CD4-positive, CD25-positive, alpha-beta regulatory T cell (primary cell): Measurements from ENCODE around the gene LRRC37A2. TPM values are rescaled to one million over a fixed set of nuclear protein-coding genes. Genes with fewer than 3 reads are reported as not detected.
"Not testable (repeated sequence)": the region's sequence is repeated elsewhere in the genome, so short reads cannot be mapped to it uniquely, and the experiment has no call there.

Experiments
- ATAC-seq, 2 donors: fragments of 150-1000 bp; cut with Tn5 transposase; one replicate each; pipeline ENCODE4 v1.10.0; 2021; ENCODE audit warnings: low read depth in 2 of 2, moderate number of reproducible peaks in 2 of 2, moderate library complexity in 1 of 2
- DNase-seq, 3 donors: peaks; one replicate each; pipeline versions ENCODE4 v3.0.0 to v3.0.0-alpha.2; 2012 to 2022; ENCODE audit warnings: mixed read lengths in 1 of 3
- H3K27ac ChIP-seq: one replicate; pipeline ENCODE4 v1.7.0; 2013; ENCODE audit warnings: mild to moderate bottlenecking, low read length; ENCODE audit not compliant: insufficient read depth, poor library complexity, severe bottlenecking
- H3K27me3 ChIP-seq: one replicate; pipeline ENCODE4 v1.7.0; 2013; ENCODE audit warnings: low read length; ENCODE audit not compliant: control insufficient read depth, insufficient read depth
- H3K36me3 ChIP-seq: one replicate; pipeline ENCODE4 v1.7.0; 2013; ENCODE audit warnings: mild to moderate bottlenecking, low read length, moderate library complexity; ENCODE audit not compliant: control insufficient read depth, insufficient read depth
- H3K4me1 ChIP-seq: 2 replicates; pipeline ENCODE4 v1.7.0; 2013; ENCODE audit warnings: mild to moderate bottlenecking, low read length; ENCODE audit not compliant: insufficient read depth, control insufficient read depth, poor library complexity, severe bottlenecking
- H3K4me3 ChIP-seq: one replicate; pipeline ENCODE4 v1.7.0; 2013; ENCODE audit warnings: low read depth, mild to moderate bottlenecking, low read length, moderate library complexity
- H3K9me3 ChIP-seq, 2 experiments: 1 replicate in 1 of 2; 2 replicates in 1 of 2; pipeline ENCODE4 v1.7.0; 2013; ENCODE audit warnings: low read length in 2 of 2, mild to moderate bottlenecking in 1 of 2, moderate library complexity in 1 of 2; ENCODE audit not compliant: control insufficient read depth in 2 of 2
- H3K27ac Mint-ChIP-seq, 3 donors: one replicate each; pipeline ENCODE4 v1.8.0; 2020 to 2022; ENCODE audit warnings: mild to moderate bottlenecking in 3 of 3, mixed read lengths in 3 of 3, moderate library complexity in 2 of 3
- H3K27me3 Mint-ChIP-seq: one replicate; pipeline ENCODE4 v1.8.0; 2022; ENCODE audit warnings: mild to moderate bottlenecking, mixed read lengths
- H3K36me3 Mint-ChIP-seq: one replicate; pipeline ENCODE4 v1.8.0; 2020; ENCODE audit warnings: mixed read lengths
- H3K4me1 Mint-ChIP-seq, 4 donors: one replicate each; pipeline ENCODE4 v1.8.0; 2020 to 2022; ENCODE audit warnings: mixed read lengths in 4 of 4, mild to moderate bottlenecking in 1 of 4
- H3K4me3 Mint-ChIP-seq, 4 donors: one replicate each; pipeline ENCODE4 v1.8.0; 2020 to 2022; ENCODE audit warnings: mild to moderate bottlenecking in 4 of 4, mixed read lengths in 4 of 4, moderate library complexity in 3 of 4
- H3K9me3 Mint-ChIP-seq, 7 donors: one replicate each; pipeline ENCODE4 v1.8.0; 2020 to 2022; ENCODE audit warnings: mixed read lengths in 7 of 7, mild to moderate bottlenecking in 3 of 7, moderate library complexity in 2 of 7
- polyA plus RNA-seq, 4 donors: library from polyadenylated mRNA; unstranded; fragments of 300-500 nt; fragmentation: Illumina TruSeq; gene quantifications; one replicate each; pipeline ENCODE4 v1.2.3, GENCODE V29; 2021
- total RNA-seq: library from RNA; stranded (reverse); gene quantifications from one replicate; pipeline ENCODE4 v1.2.3, GENCODE V29; 2022

Gene LRRC37A2
- total and polyA plus RNA-seq, 5 donors from 2014 or later: 6.3 to 74.3 (median 6.9) TPM

DNA sequence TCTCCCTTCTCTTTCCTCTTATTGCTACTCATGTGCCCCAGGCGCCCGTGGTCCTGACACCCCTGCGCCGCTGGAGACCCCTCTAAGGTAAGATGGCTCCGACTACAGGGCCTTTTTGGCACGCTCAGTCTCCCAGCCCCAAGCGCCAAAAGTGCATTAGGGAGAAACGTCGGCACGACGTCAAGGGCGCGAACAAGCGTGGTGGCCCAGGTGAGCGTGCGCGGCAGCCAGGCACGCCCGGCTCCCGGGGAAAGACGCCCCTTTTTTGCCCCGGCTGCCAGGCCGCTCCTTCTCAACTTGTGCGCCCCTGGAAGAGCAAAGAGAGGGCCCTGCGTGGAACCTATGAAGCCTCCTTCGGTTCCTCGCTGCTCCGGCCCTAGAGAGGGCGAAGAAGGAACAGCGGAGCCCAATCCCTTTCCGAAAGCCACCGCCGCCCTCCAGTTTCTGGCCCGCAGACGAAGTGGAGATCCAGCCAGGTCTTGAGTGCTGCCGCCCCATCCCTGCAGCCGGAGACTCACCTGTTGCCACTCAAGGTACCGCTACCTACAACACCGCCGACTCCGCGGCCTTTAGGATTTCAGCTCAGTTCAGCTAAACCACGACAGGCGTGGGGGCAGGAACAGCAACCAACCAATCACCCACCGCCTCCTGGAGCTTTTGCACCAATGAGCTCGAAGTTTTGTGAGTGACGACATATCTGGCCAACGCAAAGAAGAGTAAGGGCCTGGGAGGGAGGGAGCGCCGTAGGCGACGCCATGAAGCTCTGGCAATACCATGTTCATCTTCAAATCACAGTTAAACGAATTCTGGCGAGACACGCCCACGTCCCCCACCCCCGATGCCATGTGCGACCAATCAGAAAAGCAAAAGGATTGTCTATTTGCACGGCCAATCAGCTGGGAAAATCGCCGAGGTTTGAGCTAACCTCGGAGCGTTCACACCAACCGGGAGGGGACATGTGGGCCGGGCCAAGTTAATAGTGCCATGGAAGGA lies 67.1 kb downstream of the LRRC37A2 start, which contains the start of gene ARL17A:
Gene ARL17A, minus strand, starts transcription at position 609 of the 993 bp plus-strand sequence. CDS start 3,369 bp downstream, outside the sequence.
- not testable (repeated sequence) for H3K27ac ChIP-seq, H3K36me3 ChIP-seq, H3K36me3 Mint-ChIP-seq, H3K9me3 ChIP-seq, H3K4me1 ChIP-seq, H3K27me3 Mint-ChIP-seq, H3K27ac Mint-ChIP-seq, H3K27me3 ChIP-seq, H3K9me3 Mint-ChIP-seq, H3K4me1 Mint-ChIP-seq
- ATAC-seq (peak; percentile 91 to 92), DNase-seq (peak in 2 of 3 donors; percentile 78 to 88)
- peak within 1 kb of the TSS in 2 of 4 donors; percentile 72 to 74 for H3K4me3 Mint-ChIP-seq
- peak within 1 kb of the TSS; percentile 37 for H3K4me3 ChIP-seq

- not testable (repeated sequence) for H3K36me3 ChIP-seq, H3K9me3 Mint-ChIP-seq, ATAC-seq, H3K4me1 ChIP-seq, DNase-seq, H3K27me3 Mint-ChIP-seq, H3K27ac ChIP-seq, H3K27ac Mint-ChIP-seq, H3K27me3 ChIP-seq, H3K4me1 Mint-ChIP-seq, H3K36me3 Mint-ChIP-seq, H3K9me3 ChIP-seq
- H3K4me3 ChIP-seq: peak overlapping the region; percentile 37
- peak overlapping the region in 2 of 4 donors; percentile 72 to 74 for H3K4me3 Mint-ChIP-seq
Measured at GRCh38 chr17:46580082-46580481, 67.8 kb downstream of the LRRC37A2 start.

GRCh38 chr17:46585444-46585843 lies 73.2 kb downstream of the LRRC37A2 start:
- H3K27ac Mint-ChIP-seq, H3K27me3 Mint-ChIP-seq, DNase-seq, H3K9me3 Mint-ChIP-seq, H3K9me3 ChIP-seq, H3K36me3 ChIP-seq, H3K4me3 Mint-ChIP-seq, H3K4me1 Mint-ChIP-seq, ATAC-seq, H3K27me3 ChIP-seq, H3K36me3 Mint-ChIP-seq, H3K27ac ChIP-seq, H3K4me3 ChIP-seq, H3K4me1 ChIP-seq: not testable (repeated sequence)

DNA sequence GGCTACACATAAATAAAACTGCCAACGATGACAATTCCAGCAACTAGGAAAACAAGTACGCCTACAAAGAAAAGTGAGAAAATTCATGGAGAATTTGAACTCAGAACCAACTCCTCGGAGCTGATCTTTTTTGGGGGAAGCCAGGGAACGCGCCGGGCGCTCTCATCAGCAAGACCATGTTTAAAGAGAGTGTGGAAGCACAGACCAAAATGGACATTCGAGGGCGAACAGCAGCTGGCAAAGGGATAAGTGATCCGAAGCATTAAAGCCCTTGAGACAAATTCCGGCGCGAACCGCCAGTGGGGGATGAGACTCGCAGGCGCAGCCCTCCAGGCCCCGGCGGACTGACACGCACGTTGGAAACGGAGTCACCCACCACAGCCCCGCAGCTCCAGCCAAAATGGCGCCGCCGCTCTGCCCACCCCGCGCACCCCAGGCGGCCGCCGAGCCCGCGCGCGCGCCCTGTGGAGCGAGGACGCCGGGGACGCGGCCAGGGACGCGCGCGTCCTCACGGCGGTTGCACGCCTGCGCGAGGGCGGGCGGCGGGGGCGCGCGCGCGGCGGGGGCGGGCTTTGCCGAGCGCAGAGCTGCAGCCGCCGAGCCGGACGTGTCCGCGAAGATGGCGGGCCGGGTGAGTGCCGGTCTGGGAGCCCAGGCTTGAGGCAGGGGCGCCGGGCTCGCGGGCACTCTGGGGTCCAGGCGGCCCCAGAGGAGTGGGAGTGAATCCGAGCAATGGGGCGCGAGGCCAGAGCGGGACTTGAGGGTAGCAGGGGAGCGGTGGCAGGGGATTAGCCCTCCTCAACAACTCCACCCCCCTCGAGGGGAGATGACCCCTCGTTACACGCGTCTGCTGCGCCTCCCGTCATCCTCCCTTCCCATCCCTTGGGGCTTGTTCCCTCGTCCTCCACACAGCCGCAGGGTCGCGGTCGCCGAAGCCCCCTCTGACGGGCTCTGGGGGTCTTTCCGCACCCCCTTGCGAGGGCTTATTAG lies 78.2 kb downstream of the LRRC37A2 start, which contains the start of gene NSF:
Gene NSF, plus strand, starts transcription at position 513 of the 990 bp plus-strand sequence. Its CDS starts 107 bp downstream, at position 620.
- not testable (repeated sequence) for H3K4me3 ChIP-seq, H3K9me3 Mint-ChIP-seq, DNase-seq, H3K4me1 Mint-ChIP-seq, H3K27me3 Mint-ChIP-seq, H3K27me3 ChIP-seq, H3K9me3 ChIP-seq, H3K36me3 ChIP-seq, H3K4me1 ChIP-seq, H3K4me3 Mint-ChIP-seq, H3K36me3 Mint-ChIP-seq, H3K27ac ChIP-seq, H3K27ac Mint-ChIP-seq
- ATAC-seq: peak; percentile 91 to 92

GRCh38 chr17:46591332-46591731 lies 79.1 kb downstream of the LRRC37A2 start:
- not testable (repeated sequence) for H3K27ac ChIP-seq, H3K27me3 Mint-ChIP-seq, H3K4me1 Mint-ChIP-seq, H3K27me3 ChIP-seq, H3K4me3 ChIP-seq, H3K36me3 ChIP-seq, H3K4me3 Mint-ChIP-seq, H3K9me3 ChIP-seq, H3K27ac Mint-ChIP-seq, H3K4me1 ChIP-seq, DNase-seq, H3K9me3 Mint-ChIP-seq, H3K36me3 Mint-ChIP-seq
- peak; percentile 25 to 30 for ATAC-seq

DNA sequence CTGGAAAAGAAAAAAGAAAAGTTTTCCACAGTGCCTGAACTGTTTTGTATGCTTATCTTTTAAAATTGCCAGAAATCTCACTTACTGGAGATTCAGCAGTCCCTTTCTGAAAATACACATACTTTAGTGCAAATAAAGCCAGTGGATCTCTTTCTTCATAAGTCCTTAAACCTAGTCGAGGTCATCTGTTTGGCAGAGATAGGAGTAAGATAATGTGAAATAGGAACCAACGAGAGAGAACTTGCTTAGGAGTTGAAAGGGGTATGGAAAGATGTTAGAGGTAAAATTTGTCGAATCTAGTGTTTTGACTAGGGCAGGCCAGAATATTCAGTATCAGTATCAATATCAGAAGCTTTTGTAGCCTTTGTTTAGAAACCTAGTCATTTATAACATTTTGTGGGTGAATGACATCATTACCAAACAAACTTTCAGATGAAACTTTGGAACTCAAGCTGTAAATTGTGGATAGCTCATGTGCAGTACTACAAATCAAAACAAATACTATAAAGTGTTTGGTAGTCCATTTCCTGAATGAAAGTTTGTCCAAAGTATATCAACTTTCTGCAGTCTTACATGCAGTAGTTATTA lies 86.2 kb downstream of the LRRC37A2 start:
- H3K27me3 Mint-ChIP-seq, H3K4me3 Mint-ChIP-seq, H3K4me1 ChIP-seq, H3K27ac ChIP-seq, H3K9me3 ChIP-seq, H3K36me3 Mint-ChIP-seq, H3K4me1 Mint-ChIP-seq, H3K27me3 ChIP-seq, ATAC-seq, H3K9me3 Mint-ChIP-seq, H3K4me3 ChIP-seq, H3K36me3 ChIP-seq, DNase-seq: not testable (repeated sequence)
- H3K27ac Mint-ChIP-seq: peak overlapping the region in 1 of 3 donors; percentile 25

DNA sequence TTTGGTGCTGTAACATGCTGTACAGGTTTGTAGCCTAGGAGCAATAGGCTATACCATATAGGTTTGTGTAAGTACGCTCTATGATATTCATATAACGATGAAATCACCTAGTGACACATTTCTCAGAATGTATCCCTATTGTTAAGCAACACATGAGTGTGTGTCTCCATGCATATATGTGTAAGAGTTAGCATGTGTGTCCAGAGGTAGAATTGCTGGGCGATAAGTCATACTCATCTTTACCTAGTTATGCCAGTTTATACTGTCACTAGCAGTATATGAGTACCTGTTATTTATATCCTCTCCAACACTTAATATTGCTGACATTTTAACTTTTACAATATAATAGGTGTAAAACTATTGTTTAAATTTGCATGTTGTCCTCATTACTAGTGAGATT lies 88.5 kb downstream of the LRRC37A2 start:
- not testable (repeated sequence) for H3K36me3 Mint-ChIP-seq, H3K27me3 ChIP-seq, H3K4me1 Mint-ChIP-seq, H3K4me3 ChIP-seq, H3K27ac ChIP-seq, H3K27ac Mint-ChIP-seq, H3K27me3 Mint-ChIP-seq, H3K4me3 Mint-ChIP-seq, ATAC-seq, DNase-seq, H3K9me3 Mint-ChIP-seq, H3K4me1 ChIP-seq, H3K9me3 ChIP-seq, H3K36me3 ChIP-seq
